IMR-90 (cell line): ENCODE measurements around the gene AFTPH. TPM values are rescaled to one million over a fixed set of nuclear protein-coding genes. Genes with fewer than 3 reads are reported as not detected.

Experiments
- ATAC-seq: fragments of 200-7000 bp; cut with Tn5 transposase; 2 replicates; pipeline ENCODE4 v1.9.1; 2020; ENCODE audit warnings: low read depth, mild to moderate bottlenecking, moderate library complexity
- BruUV-seq: library from RNA; stranded (reverse); fragments of 400-500 nt; replicated peaks from 2 replicates; lab custom pipeline; 2021; lab: Mats Ljungman, UMichigan
- CTCF ChIA-PET: fragments of 300-600 bp; formaldehyde crosslinking; extraction: SDS; loops from one replicate; lab custom pipeline; 2021; ENCODE audit warnings: antibody characterized with exemption; lab: Yijun Ruan, JAX
- POLR2A ChIA-PET: fragments of 300-600 bp; sonication (Branson Sonifier 250); formaldehyde crosslinking; loops from one replicate; lab custom pipeline; 2022; ENCODE audit warnings: antibody characterized with exemption; ENCODE audit not compliant: unreplicated experiment; lab: Charles Lee
- DNase-seq: peaks from one replicate; pipeline ENCODE4 v3.0.0; 2013
- H2AFZ ChIP-seq: replicated peaks from 2 replicates; pipeline ENCODE3; 2013; ENCODE audit warnings: low read length, mild to moderate bottlenecking; ENCODE audit not compliant: poor library complexity
- H2AK5ac ChIP-seq: 2 replicates; pipeline ENCODE4 v1.6.1; 2013; ENCODE audit warnings: low read depth, low read length, inconsistent platforms
- H2AK9ac ChIP-seq: replicated peaks from 2 replicates; pipeline ENCODE3; 2013; ENCODE audit warnings: mild to moderate bottlenecking, low read depth, low read length, moderate library complexity; ENCODE audit not compliant: poor library complexity
- H2BK120ac ChIP-seq: 2 replicates; pipeline ENCODE4 v1.6.1; 2013; ENCODE audit warnings: low read depth, low read length, inconsistent platforms
- H2BK15ac ChIP-seq: 3 replicates; pipeline ENCODE4 v1.6.1; 2013; ENCODE audit warnings: low read depth, low read length, inconsistent platforms
- H2BK20ac ChIP-seq: 2 replicates; pipeline ENCODE4 v1.6.1; 2013; ENCODE audit warnings: low read depth, mild to moderate bottlenecking, inconsistent platforms, low read length, moderate library complexity
- H2BK5ac ChIP-seq: 2 replicates; pipeline ENCODE4 v1.6.1; 2013; ENCODE audit warnings: mild to moderate bottlenecking, low read depth, low read length, inconsistent platforms; ENCODE audit not compliant: poor library complexity, severe bottlenecking
- H3K14ac ChIP-seq: replicated peaks from 2 replicates; pipeline ENCODE4 v1.6.1; 2013; ENCODE audit warnings: low read depth, low read length, inconsistent platforms
- H3K18ac ChIP-seq: 2 replicates; pipeline ENCODE4 v1.6.1; 2013; ENCODE audit warnings: low read depth, low read length, control low read depth
- H3K23ac ChIP-seq: 2 replicates; pipeline ENCODE4 v1.6.1; 2013; ENCODE audit warnings: low read depth, low read length, inconsistent platforms
- H3K27ac ChIP-seq: 2 replicates; pipeline ENCODE4 v1.5.1; 2013; ENCODE audit warnings: mild to moderate bottlenecking, control low read depth, low read length; ENCODE audit not compliant: insufficient read depth
- H3K27me3 ChIP-seq: 2 replicates; pipeline ENCODE4 v1.6.1; 2013; ENCODE audit warnings: low read length; ENCODE audit not compliant: control insufficient read depth, insufficient read depth
- H3K36me3 ChIP-seq: 2 replicates; pipeline ENCODE4 v1.6.1; 2013; ENCODE audit warnings: low read length, mixed read lengths; ENCODE audit not compliant: control insufficient read depth, insufficient read depth
- H3K4ac ChIP-seq: 2 replicates; pipeline ENCODE4 v1.6.1; 2013; ENCODE audit warnings: low read depth, low read length, inconsistent platforms
- H3K4me1 ChIP-seq: 2 replicates; pipeline ENCODE4 v1.6.1; 2013; ENCODE audit warnings: low read length, mixed read lengths; ENCODE audit not compliant: control insufficient read depth, insufficient read depth
- H3K4me2 ChIP-seq: 2 replicates; pipeline ENCODE4 v1.6.1; 2013; ENCODE audit warnings: low read depth, mild to moderate bottlenecking, control low read depth, low read length, moderate library complexity
- H3K4me3 ChIP-seq: 2 replicates; pipeline ENCODE4 v1.5.1; 2013; ENCODE audit warnings: low read depth, mild to moderate bottlenecking, control low read depth, low read length, moderate library complexity; ENCODE audit not compliant: insufficient read depth
- H3K56ac ChIP-seq: 2 replicates; pipeline ENCODE4 v1.6.1; 2013; ENCODE audit warnings: low read length, inconsistent platforms; ENCODE audit not compliant: insufficient read depth; ENCODE audit errors: extremely low read depth
- H3K79me1 ChIP-seq, 2 experiments: 2 replicates each; pipeline ENCODE4 v1.6.1; 2013; ENCODE audit warnings: low read length in 2 of 2, inconsistent platforms in 1 of 2, low read depth in 1 of 2
- H3K9ac ChIP-seq: 2 replicates; pipeline ENCODE4 v1.6.1; 2013; ENCODE audit warnings: low read depth, low read length, control low read depth
- H3K9me1 ChIP-seq: 2 replicates; pipeline ENCODE4 v1.6.1; 2013; ENCODE audit warnings: low read length, inconsistent platforms; ENCODE audit not compliant: insufficient read depth
- H3K9me3 ChIP-seq: 2 replicates; pipeline ENCODE4 v1.6.1; 2013; ENCODE audit warnings: low read length; ENCODE audit not compliant: control insufficient read depth, insufficient read depth
- H4K20me1 ChIP-seq: 2 replicates; pipeline ENCODE4 v1.6.1; 2013; ENCODE audit warnings: low read length, inconsistent platforms; ENCODE audit not compliant: insufficient read depth
- H4K5ac ChIP-seq: 2 replicates; pipeline ENCODE4 v1.6.1; 2013; ENCODE audit warnings: mild to moderate bottlenecking, low read depth, low read length, control low read depth
- H4K8ac ChIP-seq, 2 experiments: 2 replicates each; pipeline ENCODE4 v1.6.1; 2013; ENCODE audit warnings: low read depth in 2 of 2, low read length in 2 of 2, control low read depth in 1 of 2, inconsistent platforms in 1 of 2
- H4K91ac ChIP-seq: 2 replicates; pipeline ENCODE4 v1.6.1; 2013; ENCODE audit warnings: low read depth, low read length, inconsistent platforms; ENCODE audit not compliant: insufficient read depth
- BHLHE40 ChIP-seq: fragments of 150-350 bp; IDR thresholded peaks from 2 replicates; pipeline ENCODE4 v1.6.1; 2016; ENCODE audit warnings: mild to moderate bottlenecking, low read depth, low read length
- CHD1 ChIP-seq: IDR thresholded peaks from 2 replicates; pipeline ENCODE4 v1.6.1; 2012; ENCODE audit warnings: low read depth, low read length, improper control_type of control experiment
- MAFK ChIP-seq: IDR thresholded peaks from 2 replicates; pipeline ENCODE4 v1.6.1; 2012; ENCODE audit warnings: low read depth, low read length, improper control_type of control experiment
- MAZ ChIP-seq: IDR thresholded peaks from 2 replicates; pipeline ENCODE4 v1.6.1; 2012; ENCODE audit warnings: low read depth, mild to moderate bottlenecking, low read length, improper control_type of control experiment, moderate library complexity, borderline replicate concordance
- RAD21 ChIP-seq: IDR thresholded peaks from 2 replicates; pipeline ENCODE4 v1.6.1; 2012; ENCODE audit warnings: low read length, improper control_type of control experiment
- RCOR1 ChIP-seq: IDR thresholded peaks from 2 replicates; pipeline ENCODE4 v1.6.1; 2012; ENCODE audit warnings: mild to moderate bottlenecking, low read length, improper control_type of control experiment; ENCODE audit not compliant: insufficient replicate concordance
- RFX5 ChIP-seq: IDR thresholded peaks from 2 replicates; pipeline ENCODE4 v1.8.0; 2012; ENCODE audit warnings: low read depth, mild to moderate bottlenecking, low read length, moderate library complexity
- WGBS, 2 experiments: methylation state at CpG; one replicate each; pipeline versions ENCODE4 v1.1.5 to v1.1.7; 2013; ENCODE audit warnings: missing lambda C conversion rate in 2 of 2; ENCODE audit not compliant: insufficient read length in 1 of 2; ENCODE audit errors: extremely low coverage in 2 of 2; 5-methylcytosine and 5-hydroxymethylcytosine counted together
- dilution Hi-C: fragments of 300-500 bp; cut with HindIII; formaldehyde crosslinking; loops from one replicate; pipeline ENCODE4 v1.14.3; 2018; ENCODE audit warnings: low sequenced_read_pairs; ENCODE audit not compliant: unreplicated experiment
- in situ Hi-C: fragments of 300-500 bp; cut with MboI; formaldehyde crosslinking; loops from 3 replicates; pipeline ENCODE4 v1.14.3; 2019; ENCODE audit warnings: low sequenced_read_pairs, inconsistent platforms, mixed read lengths
- intact Hi-C: fragments of 100-400 bp; cut with micrococcal nuclease; formaldehyde crosslinking; loops from 2 replicates; pipeline ENCODE4 v1.10.0; 2022
- polyA plus RNA-seq, 3 experiments: library from polyadenylated mRNA; depleted of rRNA; stranded (reverse); fragments of >200 nt; gene quantifications; 2 replicates each; pipeline ENCODE4 v1.2.3, GENCODE V29; 2012; ENCODE audit warnings: low replicate concordance in 1 of 3
- total RNA-seq: library from RNA; depleted of rRNA; stranded (reverse); fragments of >200 nt; gene quantifications from 2 replicates; pipeline ENCODE4 v1.2.3, GENCODE V29; 2012
- TF ChIP-seq, protein P1 (sequence below): fragments of 150-350 bp; IDR thresholded peaks from 2 replicates; pipeline ENCODE4 v1.6.1; 2016; ENCODE audit warnings: low read depth, mild to moderate bottlenecking, low read length, moderate library complexity, borderline replicate concordance

The AFTPH gene
- total and polyA plus RNA-seq, 2 of the 4 experiments (the other 2 are of a cell fraction): 9.4 to 19.9 TPM

DNA sequence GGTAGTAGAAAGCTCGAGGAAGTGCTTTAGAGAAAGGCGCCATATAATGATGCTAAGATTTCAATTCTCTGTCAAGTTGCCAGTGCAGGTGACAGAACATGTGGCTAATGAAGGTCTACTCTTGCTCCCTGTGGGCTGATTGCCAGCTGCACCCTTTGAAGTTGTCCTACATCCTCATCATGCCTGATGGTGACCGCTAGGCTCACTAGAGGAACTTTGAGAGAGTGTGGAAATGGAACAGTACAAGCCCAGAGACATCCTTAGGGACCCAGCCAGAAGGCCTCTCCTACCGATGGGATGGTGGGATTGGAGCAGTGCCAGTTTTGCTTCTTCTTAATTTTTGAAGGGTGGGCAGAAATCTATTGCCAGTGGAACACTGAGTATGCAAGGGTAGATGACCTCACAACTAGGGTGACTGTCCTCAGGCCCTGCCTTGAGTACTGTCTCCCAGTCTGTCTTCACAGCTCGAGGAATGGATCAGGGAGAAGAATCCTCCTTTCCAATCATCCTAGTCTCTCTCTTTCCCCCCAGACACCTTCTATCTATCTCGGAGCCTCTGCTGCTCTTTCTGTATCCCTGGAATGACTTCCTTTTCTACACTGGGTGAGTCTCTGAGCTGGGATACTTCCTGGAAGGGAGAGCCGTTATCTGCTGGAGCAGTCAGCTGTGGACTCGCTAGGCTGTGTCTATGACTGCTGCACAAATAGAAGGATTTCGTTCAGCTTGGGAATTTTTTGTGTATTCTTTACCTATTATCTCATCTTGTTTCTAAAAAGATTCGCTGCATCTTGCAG is 36.7 kb upstream of the AFTPH start:
- no peak overlapping the region for H3K4me3 ChIP-seq
- 71% methylated on average over 3 of the region's 10 CpGs; no CpG with 5 or more reads in 1 of the 2 experiments for WGBS, 2 experiments
- H3K9me1 ChIP-seq: no peaks in the 10 kb centered on the region
- no peak overlapping the region for H4K5ac ChIP-seq
- DNase-seq (no peak), ATAC-seq (no peak)
- no peaks in the 10 kb centered on the region for H4K20me1 ChIP-seq
- H4K91ac ChIP-seq: no peak overlapping the region
- H3K79me1 ChIP-seq: no peaks in the 10 kb centered on the region
- H4K8ac ChIP-seq: no peak overlapping the region
- no peak overlapping the region for H2AK5ac ChIP-seq
- no peak overlapping the region for H3K4ac ChIP-seq
- CTCF ChIA-PET: interaction anchor here (1.1 to 2.4 kb wide), 8 partner anchors 8 to 438 kb away, joined by 3 to 36 read pairs (median 6); no protein-coding TSS in a partner anchor
- no peak overlapping the region for H2BK20ac ChIP-seq
- H2BK15ac ChIP-seq: no peak overlapping the region
- H3K27me3 ChIP-seq: peaks cover 50% of the 10 kb centered on the region
- no peak overlapping the region for H3K18ac ChIP-seq
- no peak overlapping the region for H3K14ac ChIP-seq
- in situ Hi-C loops (loop anchor here (5.0 kb wide), 2 partner anchors 155 to 435 kb away; no protein-coding TSS in a partner anchor), dilution Hi-C loops (no loop called here), intact Hi-C loops (loop anchor here (1.0 kb wide), 2 partner anchors 156 to 438 kb away; no protein-coding TSS in a partner anchor)
- H3K23ac ChIP-seq: no peak overlapping the region
- no peak overlapping the region for H3K4me2 ChIP-seq
- POLR2A ChIA-PET: no interaction called here
- no peak overlapping the region for H2AK9ac ChIP-seq
- no peak overlapping the region for H2BK120ac ChIP-seq
- no peak overlapping the region for H2AFZ ChIP-seq
- H3K9ac ChIP-seq: no peak overlapping the region
- peaks cover 2% of the 10 kb centered on the region; the same call in 1 of the 2 replicates for H3K4me1 ChIP-seq
- no TSS peak for BruUV-seq
- no peak overlapping the region for H2BK5ac ChIP-seq
- H3K9me3 ChIP-seq: no peaks in the 10 kb centered on the region; the same call in 1 of the 2 replicates
- no peaks in the 10 kb centered on the region for H3K36me3 ChIP-seq
- TF ChIP-seq RFX5 (no peak), MAFK (no peak), RCOR1 (no peak), RAD21 (no peak), MAZ (no peak), BHLHE40 (no peak), CHD1 (no peak)
- TF ChIP-seq, protein P1, sequence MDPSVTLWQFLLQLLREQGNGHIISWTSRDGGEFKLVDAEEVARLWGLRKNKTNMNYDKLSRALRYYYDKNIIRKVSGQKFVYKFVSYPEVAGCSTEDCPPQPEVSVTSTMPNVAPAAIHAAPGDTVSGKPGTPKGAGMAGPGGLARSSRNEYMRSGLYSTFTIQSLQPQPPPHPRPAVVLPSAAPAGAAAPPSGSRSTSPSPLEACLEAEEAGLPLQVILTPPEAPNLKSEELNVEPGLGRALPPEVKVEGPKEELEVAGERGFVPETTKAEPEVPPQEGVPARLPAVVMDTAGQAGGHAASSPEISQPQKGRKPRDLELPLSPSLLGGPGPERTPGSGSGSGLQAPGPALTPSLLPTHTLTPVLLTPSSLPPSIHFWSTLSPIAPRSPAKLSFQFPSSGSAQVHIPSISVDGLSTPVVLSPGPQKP: no peak
- H3K27ac ChIP-seq: no peak overlapping the region
- no peak overlapping the region for H3K56ac ChIP-seq
